Upper lobe of right lung (tissue), 1 donor: ENCODE results near the gene CENPE. TPM values are rescaled to one million over a fixed set of nuclear protein-coding genes. Genes with fewer than 3 reads are reported as not detected.
"Not testable (repeated sequence)": the region's sequence is repeated elsewhere in the genome, so short reads cannot be mapped to it uniquely, and the experiment has no call there.

Experiments
- ATAC-seq: fragments of 200-7000 bp; cut with Tn5 transposase; one replicate; pipeline ENCODE4 v1.9.1; 2020; ENCODE audit warnings: mild to moderate bottlenecking, moderate library complexity
- DNase-seq: peaks from one replicate; pipeline ENCODE4 v3.0.0-alpha.2; 2020
- H3K27ac ChIP-seq: fragments of 200-600 bp; one replicate; pipeline ENCODE4 v1.8.0; 2022
- H3K27me3 ChIP-seq: fragments of 200-600 bp; one replicate; pipeline ENCODE4 v1.8.0; 2022; ENCODE audit warnings: mild to moderate bottlenecking
- H3K36me3 ChIP-seq: fragments of 200-600 bp; one replicate; pipeline ENCODE4 v1.8.0; 2022
- H3K4me1 ChIP-seq: fragments of 200-600 bp; one replicate; pipeline ENCODE4 v1.8.0; 2022
- H3K4me3 ChIP-seq: fragments of 200-600 bp; one replicate; pipeline ENCODE4 v1.8.0; 2022; ENCODE audit warnings: mild to moderate bottlenecking
- H3K9me3 ChIP-seq: fragments of 200-600 bp; one replicate; pipeline ENCODE4 v1.8.0; 2022
- intact Hi-C: fragments of 100-400 bp; cut with DNase I; formaldehyde crosslinking; loops from one replicate; pipeline ENCODE4 v1.11.0; 2022
- total RNA-seq: library from RNA; stranded (reverse); fragmentation: NEBNext Ultra II Directional; extraction: Animal tissue kit (Norgen Biotek cat#: 25700); gene quantifications from one replicate; pipeline ENCODE4 v1.2.1, GENCODE V29; 2021
- TF ChIP-seq, protein P1 (sequence below): fragments of 200-600 bp; IDR thresholded peaks from one replicate; pipeline ENCODE4 v1.8.0; 2022; ENCODE audit warnings: antibody characterized with exemption
- donor health status: DM: no; HTN: yes; CAD: no; lungs with severe emphysema.

CENPE gene
- total RNA-seq, 1 donor from 2014 or later = 0.78 TPM

GRCh38 chr4:103201253-103201652 is 3.1 kb upstream of the CENPE start:
- H3K27ac ChIP-seq = no peak overlapping the region
- H3K36me3 ChIP-seq = no peaks in the 10 kb centered on the region
- no peak for DNase-seq
- ATAC-seq = no peak
- intact Hi-C loops = no loop called here
- H3K4me3 ChIP-seq = no peak overlapping the region
- TF ChIP-seq, protein P1, sequence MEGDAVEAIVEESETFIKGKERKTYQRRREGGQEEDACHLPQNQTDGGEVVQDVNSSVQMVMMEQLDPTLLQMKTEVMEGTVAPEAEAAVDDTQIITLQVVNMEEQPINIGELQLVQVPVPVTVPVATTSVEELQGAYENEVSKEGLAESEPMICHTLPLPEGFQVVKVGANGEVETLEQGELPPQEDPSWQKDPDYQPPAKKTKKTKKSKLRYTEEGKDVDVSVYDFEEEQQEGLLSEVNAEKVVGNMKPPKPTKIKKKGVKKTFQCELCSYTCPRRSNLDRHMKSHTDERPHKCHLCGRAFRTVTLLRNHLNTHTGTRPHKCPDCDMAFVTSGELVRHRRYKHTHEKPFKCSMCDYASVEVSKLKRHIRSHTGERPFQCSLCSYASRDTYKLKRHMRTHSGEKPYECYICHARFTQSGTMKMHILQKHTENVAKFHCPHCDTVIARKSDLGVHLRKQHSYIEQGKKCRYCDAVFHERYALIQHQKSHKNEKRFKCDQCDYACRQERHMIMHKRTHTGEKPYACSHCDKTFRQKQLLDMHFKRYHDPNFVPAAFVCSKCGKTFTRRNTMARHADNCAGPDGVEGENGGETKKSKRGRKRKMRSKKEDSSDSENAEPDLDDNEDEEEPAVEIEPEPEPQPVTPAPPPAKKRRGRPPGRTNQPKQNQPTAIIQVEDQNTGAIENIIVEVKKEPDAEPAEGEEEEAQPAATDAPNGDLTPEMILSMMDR = no peak
- H3K27me3 ChIP-seq = no peaks in the 10 kb centered on the region
- H3K9me3 ChIP-seq = no peaks in the 10 kb centered on the region
- H3K4me1 ChIP-seq = no peaks in the 10 kb centered on the region

- H3K9me3 ChIP-seq = no peaks in the 10 kb centered on the region
- no peaks in the 10 kb centered on the region for H3K36me3 ChIP-seq
- ATAC-seq (no peak), DNase-seq (no peak)
- no peaks in the 10 kb centered on the region for H3K4me1 ChIP-seq
- H3K4me3 ChIP-seq = peak overlapping the region; percentile 87
- intact Hi-C loops = no loop called here
- no peak overlapping the region for H3K27ac ChIP-seq
- no peaks in the 10 kb centered on the region for H3K27me3 ChIP-seq
- TF ChIP-seq, protein P1 = no peak
Measured at GRCh38 chr4:103199009-103199408, 866 bp upstream of the CENPE start.

DNA sequence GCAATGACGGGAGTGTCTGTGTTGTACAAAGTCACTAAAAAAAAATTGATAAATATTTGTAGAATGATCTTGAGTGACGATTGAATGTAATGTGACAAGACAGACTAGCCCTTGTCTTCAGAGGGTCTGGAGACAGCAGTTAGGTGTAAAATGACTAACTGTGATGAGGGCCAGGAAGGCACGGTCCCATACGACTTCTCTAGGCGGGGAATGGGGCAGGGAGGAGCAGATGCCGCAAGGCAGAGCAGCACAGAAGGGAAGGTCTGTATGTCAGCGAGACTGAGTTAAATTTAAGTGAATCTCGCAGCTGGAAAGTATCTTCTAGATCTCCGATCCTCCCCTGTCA is 405 bp downstream of the CENPE start:
- peak overlapping the region; percentile 87 for H3K4me3 ChIP-seq

DNA sequence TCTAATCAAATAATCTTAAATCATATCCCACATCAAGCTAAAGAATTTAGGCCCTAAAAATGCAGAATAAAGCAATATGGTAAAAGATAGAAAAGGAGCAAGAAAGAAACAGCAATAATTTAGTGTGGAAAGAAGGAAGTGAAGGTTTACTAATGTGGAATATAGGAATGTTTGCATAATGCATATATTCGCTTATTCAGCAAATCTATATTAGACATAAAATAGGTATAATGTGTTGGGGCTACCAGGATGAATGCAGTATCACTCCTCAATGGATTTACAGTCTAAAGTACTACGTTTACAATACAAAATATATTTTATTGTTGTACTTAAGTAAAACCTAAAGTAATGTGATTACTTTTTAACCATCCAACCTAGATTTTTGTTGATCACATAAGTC is 4.7 kb downstream of the CENPE start:
- TF ChIP-seq, protein P1 = no peak
- no peaks in the 10 kb centered on the region for H3K36me3 ChIP-seq
- intact Hi-C loops = no loop called here

More for the DNA sequence above, 405 bp downstream of the CENPE start:
- no peaks in the 10 kb centered on the region for H3K27me3 ChIP-seq
- ATAC-seq (peak; percentile 42), DNase-seq (no peak)
- intact Hi-C loops = no loop called here
- H3K4me1 ChIP-seq = no peaks in the 10 kb centered on the region
- no peaks in the 10 kb centered on the region for H3K9me3 ChIP-seq
- TF ChIP-seq, protein P1 = no peak
- H3K27ac ChIP-seq = no peak overlapping the region
- H3K36me3 ChIP-seq = no peaks in the 10 kb centered on the region

GRCh38 chr4:103171006-103171405 is 27.1 kb downstream of the CENPE start:
- H3K27ac ChIP-seq = no peak overlapping the region
- H3K36me3 ChIP-seq = no peaks in the 10 kb centered on the region
- DNase-seq = no peak
- H3K4me3 ChIP-seq = no peak overlapping the region
- TF ChIP-seq, protein P1 = no peak
- H3K9me3 ChIP-seq = peaks cover 7% of the 10 kb centered on the region
- H3K4me1 ChIP-seq = no peaks in the 10 kb centered on the region
- no peaks in the 10 kb centered on the region for H3K27me3 ChIP-seq
- ATAC-seq = no peak
- intact Hi-C loops = no loop called here

More for the DNA sequence above, 4.7 kb downstream of the CENPE start:
- H3K27ac ChIP-seq = no peak overlapping the region
- H3K4me1 ChIP-seq = no peaks in the 10 kb centered on the region
- ATAC-seq = no peak
- no peak for DNase-seq
- H3K9me3 ChIP-seq = no peaks in the 10 kb centered on the region
- H3K4me3 ChIP-seq = no peak overlapping the region
- no peaks in the 10 kb centered on the region for H3K27me3 ChIP-seq

DNA sequence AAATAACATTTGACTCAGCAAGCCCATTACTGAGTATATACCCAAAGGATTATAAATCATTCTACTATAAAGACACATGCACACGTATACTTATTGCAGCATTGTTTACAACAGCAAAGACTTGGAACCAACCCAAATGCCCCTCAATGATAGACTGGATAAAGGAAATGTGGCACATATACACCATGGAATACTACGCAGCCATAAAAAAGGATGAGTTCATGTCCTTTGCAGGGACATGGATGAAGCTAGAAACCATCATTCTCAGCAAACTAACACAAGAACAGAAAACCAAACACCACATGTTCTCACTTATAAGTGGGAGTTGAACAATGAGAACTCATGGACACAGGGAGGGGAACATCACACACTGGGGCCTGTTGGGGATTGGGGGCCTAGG is 28.4 kb downstream of the CENPE start:
- intact Hi-C loops, ATAC-seq, H3K27me3 ChIP-seq, H3K36me3 ChIP-seq, H3K4me1 ChIP-seq, H3K27ac ChIP-seq, H3K4me3 ChIP-seq, H3K9me3 ChIP-seq, DNase-seq: not testable (repeated sequence)
